HCT116 (cell line): ENCODE data around the gene RPRD1B. TPM values are rescaled to one million over a fixed set of nuclear protein-coding genes. Genes with fewer than 3 reads are reported as not detected.

Experiments used
- ATAC-seq: fragments of 200-7000 bp; cut with Tn5 transposase; 2 replicates; pipeline ENCODE4 v1.9.1; 2020; ENCODE audit warnings: mild to moderate bottlenecking, moderate library complexity
- BruUV-seq: library from RNA; stranded (reverse); fragments of 400-500 nt; replicated peaks from 2 replicates; lab custom pipeline; 2021; lab: Mats Ljungman, UMichigan
- CTCF ChIA-PET: fragments of 300-600 bp; sonication (Branson Sonifier 250); formaldehyde crosslinking; loops from one replicate; lab custom pipeline; 2021; ENCODE audit warnings: antibody characterized with exemption; lab: Charles Lee
- POLR2A ChIA-PET: fragments of 300-600, 350-600 bp; sonication (Branson Sonifier 250); formaldehyde crosslinking; loops from one replicate; lab custom pipeline; 2021; ENCODE audit warnings: antibody characterized with exemption; lab: Charles Lee
- RAD21 ChIA-PET, 2 experiments: fragments of 300-600 bp; sonication (Branson Sonifier 250); formaldehyde crosslinking; loops; one replicate each; lab custom pipeline; 2023; ENCODE audit warnings: low total read pairs in 2 of 2; ENCODE audit not compliant: uncharacterized antibody in 2 of 2, unreplicated experiment in 2 of 2, low non-redundant PET in 1 of 2; lab: Charles Lee
- DNase-seq: peaks from one replicate; pipeline ENCODE4 v3.0.0-alpha.2; 2010; ENCODE audit warnings: low read depth, low spot score
- H2AFZ ChIP-seq: fragments of 200-600 bp; shearing (Covaris generic), sonication (generic); 2 replicates; pipeline ENCODE4 v1.6.1; 2017; ENCODE audit warnings: low read depth, mixed run types, mixed read lengths, antibody characterized with exemption, low read length; ENCODE audit not compliant: poor library complexity, severe bottlenecking
- H3K27ac ChIP-seq: 2 replicates; pipeline ENCODE4 v1.5.1; 2012; ENCODE audit warnings: low read depth, low read length
- H3K27me3 ChIP-seq: fragments of 200-600 bp; sonication (generic); 2 replicates; pipeline ENCODE4 v1.6.1; 2016; ENCODE audit warnings: mixed run types, low read length, mixed read lengths; ENCODE audit not compliant: insufficient read depth
- H3K36me3 ChIP-seq, 2 experiments: fragments of 200-500 bp in 1 of 2; fragments of 200-600 bp in 1 of 2; sonication (Bioruptor generic) in 1 of 2; sonication (generic) in 1 of 2; 2 replicates each; pipeline versions ENCODE4 v1.5.1 to v1.6.1; 2014 to 2016; ENCODE audit warnings: low read length in 2 of 2, inconsistent platforms in 1 of 2, mixed read lengths in 1 of 2, mixed run types in 1 of 2; ENCODE audit not compliant: insufficient read depth in 2 of 2, control insufficient read depth in 1 of 2
- H3K4me1 ChIP-seq, 2 experiments: fragments of 200-600 bp in 1 of 2; sonication (generic) in 1 of 2; 2 replicates each; pipeline versions ENCODE4 v1.5.1 to v1.6.1; 2012 to 2017; ENCODE audit warnings: low read length in 2 of 2, inconsistent platforms in 1 of 2, mild to moderate bottlenecking in 1 of 2, mixed read lengths in 1 of 2, mixed run types in 1 of 2, moderate library complexity in 1 of 2; ENCODE audit not compliant: insufficient read depth in 2 of 2, control insufficient read depth in 1 of 2
- H3K4me2 ChIP-seq: fragments of 200-600 bp; sonication (generic); 2 replicates; pipeline ENCODE4 v1.6.1; 2017; ENCODE audit warnings: mixed run types, low read length, mixed read lengths
- H3K4me3 ChIP-seq, 2 experiments: fragments of 200-600 bp in 1 of 2; sonication (generic) in 1 of 2; replicated peaks in 1 of 2; 2 replicates each; pipeline ENCODE4 v1.5.1; 2011 to 2016; ENCODE audit warnings: low read length in 2 of 2, control low read depth in 1 of 2, low read depth in 1 of 2, mild to moderate bottlenecking in 1 of 2, mixed read lengths in 1 of 2, mixed run types in 1 of 2
- H3K79me2 ChIP-seq: fragments of 200-600 bp; sonication (generic); 2 replicates; pipeline ENCODE4 v1.6.1; 2017; ENCODE audit warnings: mild to moderate bottlenecking, mixed run types, low read length, moderate library complexity, mixed read lengths; ENCODE audit not compliant: insufficient read depth
- H3K9ac ChIP-seq: fragments of 200-600 bp; sonication (generic); 2 replicates; pipeline ENCODE4 v1.6.1; 2016; ENCODE audit warnings: low read length, mixed read lengths
- H3K9me2 ChIP-seq: fragments of 200-600 bp; sonication (generic), shearing (Covaris generic); 2 replicates; pipeline ENCODE4 v1.6.1; 2017; ENCODE audit warnings: mixed run types, mild to moderate bottlenecking, moderate library complexity; ENCODE audit not compliant: insufficient read depth
- H3K9me3 ChIP-seq, 2 experiments: fragments of 200-500 bp in 1 of 2; fragments of 200-600 bp in 1 of 2; sonication (Bioruptor generic) in 1 of 2; sonication (generic) in 1 of 2; 2 replicates each; pipeline ENCODE4 v1.6.1; 2014 to 2017; ENCODE audit warnings: low read length in 2 of 2, mixed read lengths in 2 of 2, inconsistent platforms in 1 of 2, low read depth in 1 of 2, mild to moderate bottlenecking in 1 of 2, mixed run types in 1 of 2, moderate library complexity in 1 of 2; ENCODE audit not compliant: control insufficient read depth in 1 of 2, insufficient read depth in 1 of 2
- H4K20me1 ChIP-seq: fragments of 200-600 bp; sonication (generic), shearing (Covaris generic); 2 replicates; pipeline ENCODE4 v1.6.1; 2017; ENCODE audit warnings: mixed run types, mild to moderate bottlenecking, moderate library complexity; ENCODE audit not compliant: insufficient read depth
- CTCF ChIP-seq, 3 experiments: fragments of 200-600 bp in 1 of 3; sonication (generic) in 1 of 3; IDR thresholded peaks in 2 of 3; conservative IDR thresholded peaks in 1 of 3; 2 replicates each; pipeline ENCODE4 v1.5.1; 2012 to 2017; ENCODE audit warnings: low read depth in 2 of 3, low read length in 2 of 3, antibody characterized with exemption in 1 of 3, borderline replicate concordance in 1 of 3, control low read depth in 1 of 3, mild to moderate bottlenecking in 1 of 3, mixed read lengths in 1 of 3, mixed run types in 1 of 3, moderate library complexity in 1 of 3; ENCODE audit not compliant: insufficient read depth in 1 of 3
- EGR1 ChIP-seq: IDR thresholded peaks from 2 replicates; pipeline ENCODE4 v1.6.1; 2012; ENCODE audit warnings: low read depth
- EZH2 ChIP-seq: fragments of 200-600 bp; sonication (generic); IDR thresholded peaks from 2 replicates; pipeline ENCODE4 v1.6.1; 2017; ENCODE audit warnings: antibody characterized with exemption, mixed run types
- EZH2phosphoT487 ChIP-seq: fragments of 200-600 bp; IDR thresholded peaks from 2 replicates; pipeline ENCODE4 v1.6.1; 2018; ENCODE audit warnings: antibody characterized with exemption, borderline replicate concordance
- FOSL1 ChIP-seq: IDR thresholded peaks from 2 replicates; pipeline ENCODE4 v1.6.1; 2012; ENCODE audit warnings: low read depth
- RAD21 ChIP-seq: IDR thresholded peaks from 2 replicates; pipeline ENCODE4 v1.6.1; 2012; ENCODE audit warnings: low read depth, mild to moderate bottlenecking
- SP1 ChIP-seq: IDR thresholded peaks from 2 replicates; pipeline ENCODE4 v1.6.1; 2012; ENCODE audit warnings: low read depth
- SRF ChIP-seq: IDR thresholded peaks from 2 replicates; pipeline ENCODE4 v1.6.1; 2012; ENCODE audit warnings: low read depth
- YY1 ChIP-seq: IDR thresholded peaks from 2 replicates; pipeline ENCODE4 v1.6.1; 2011; ENCODE audit warnings: low read length, low read depth, moderate library complexity, mild to moderate bottlenecking; ENCODE audit not compliant: insufficient replicate concordance; ENCODE audit errors: extremely low read depth
- ZFX ChIP-seq: fragments of 450-650 bp; IDR thresholded peaks from 2 replicates; pipeline ENCODE4 v1.6.1; 2017
- intact Hi-C: fragments of 100-400 bp; cut with micrococcal nuclease; formaldehyde crosslinking; loops from 2 replicates; pipeline ENCODE4 v1.10.0; 2022
- total RNA-seq: library from RNA; stranded (reverse); gene quantifications from one replicate; pipeline ENCODE4 v1.2.1, GENCODE V29; 2021; ENCODE audit not compliant: unreplicated experiment

RPRD1B gene
- total RNA-seq, 1 experiment from 2014 or later, result 30.7 TPM

GRCh38 chr20:38139977-38140753 is 106.6 kb downstream of the RPRD1B start (continued):
- TF ChIP-seq SRF, result no peak

DNA sequence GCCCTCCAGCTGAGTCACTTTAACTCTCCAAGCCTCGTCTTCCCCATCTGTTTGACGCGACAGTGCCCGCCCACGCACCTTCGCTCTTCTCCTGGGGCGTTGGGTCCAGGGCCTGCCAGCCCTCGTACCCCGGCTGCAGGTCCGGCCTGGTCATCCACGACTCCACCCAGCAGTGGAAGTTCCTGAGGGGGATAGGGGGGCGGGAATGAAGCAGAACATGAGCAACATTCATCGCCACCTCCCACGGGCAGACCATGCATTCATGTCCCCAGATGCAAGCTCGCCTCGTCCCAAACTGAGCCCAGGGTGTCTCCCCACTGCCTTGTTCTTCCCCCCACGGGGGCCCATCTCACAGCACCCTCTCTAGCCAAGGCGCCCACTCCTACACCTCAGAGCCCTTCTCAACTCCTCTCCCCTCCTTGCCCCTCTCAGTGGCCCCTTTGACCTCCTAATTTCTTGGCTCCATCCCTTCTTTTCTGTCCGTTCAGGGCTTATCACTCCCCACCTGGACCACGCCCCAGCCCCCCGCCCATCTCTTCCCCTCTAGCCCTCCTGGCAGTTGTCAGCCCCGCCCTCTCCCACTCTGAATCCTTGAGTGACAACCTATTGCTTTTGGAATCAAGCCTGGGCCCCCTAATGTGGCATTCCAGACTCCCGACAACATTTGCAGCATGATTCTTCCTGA is 107.8 kb downstream of the RPRD1B start:
- TF ChIP-seq ZFX, result no peak
- no peak for TF ChIP-seq RAD21
- no peak for TF ChIP-seq SP1
- TF ChIP-seq EZH2phosphoT487, result no peak
- TF ChIP-seq EZH2, result no peak
- TF ChIP-seq FOSL1, result no peak
- no peak for TF ChIP-seq EGR1
- TF ChIP-seq CTCF (IDR thresholded peaks at IDR 0.05 in 2 of 3, conservative IDR thresholded peaks at IDR 0.05 in 1 of 3; ENCODE audit: borderline replicate concordance in 1 of 3, insufficient read depth in 1 of 3, low read depth in 2 of 3, low read length in 2 of 3), result no peak
- TF ChIP-seq YY1, result no peak
- Histone ChIP-seq H3K9me2 (no peaks in the 10 kb centered on the region), H3K9me3 (no peaks in the 10 kb centered on the region), H2AFZ (no peak overlapping the region), H3K27me3 (no peaks in the 10 kb centered on the region), H3K36me3 (no peaks in the 10 kb centered on the region), H3K27ac (no peak overlapping the region), H4K20me1 (no peaks in the 10 kb centered on the region), H3K79me2 (no peaks in the 10 kb centered on the region), H3K4me2 (no peak overlapping the region), H3K4me3 (no peak overlapping the region), H3K9ac (no peak overlapping the region), H3K4me1 (peaks cover 25 to 32% of the 10 kb centered on the region in 2 experiments)
- DNase-seq (no peak), ATAC-seq (no peak)
- no TSS peak for BruUV-seq
- RAD21 ChIA-PET, result no interaction called here
- POLR2A ChIA-PET, result no interaction called here
- intact Hi-C loops, result no loop called here
- CTCF ChIA-PET, result no interaction called here

Other genes with a start within 250 kb of the RPRD1B start
- 0.69 TPM for gene VSTM2L, start 130.6 kb upstream of the RPRD1B start, total RNA-seq
- gene TTI1, start 290 bp upstream of the RPRD1B start, total RNA-seq, result 26.9 TPM
- gene TGM2, start 131.5 kb downstream of the RPRD1B start, total RNA-seq, result 6.1 TPM
- not detected for gene KIAA1755, start 227.0 kb downstream of the RPRD1B start, total RNA-seq